HEK293T (cell line): ENCODE data around the gene PDZD2.

Source experiments
- CTCF ChIA-PET: fragments of 350-600 bp; formaldehyde crosslinking; extraction: SDS; loops from one replicate; lab custom pipeline; 2021; ENCODE audit warnings: antibody characterized with exemption, inconsistent platforms; lab: Yijun Ruan, JAX
- POLR2A ChIA-PET: fragments of 350-600 bp; formaldehyde crosslinking; extraction: SDS; loops from one replicate; lab custom pipeline; 2020; ENCODE audit warnings: antibody characterized with exemption, inconsistent platforms; lab: Yijun Ruan, JAX
- DNase-seq: peaks from one replicate; pipeline ENCODE4 v3.0.0; 2012; ENCODE audit warnings: mixed read lengths; ENCODE audit errors: extremely low spot score
- ARNT ChIP-seq: fragments of 450-650 bp; IDR thresholded peaks from 2 replicates; pipeline ENCODE4 v1.6.1; 2017; ENCODE audit warnings: mild to moderate bottlenecking
- BHLHE40 ChIP-seq: fragments of 450-650 bp; IDR thresholded peaks from 2 replicates; pipeline ENCODE4 v1.6.1; 2016; ENCODE audit warnings: mild to moderate bottlenecking, moderate library complexity, borderline replicate concordance
- ELF4 ChIP-seq: fragments of 450-650 bp; IDR thresholded peaks from 2 replicates; pipeline ENCODE4 v1.6.1; 2017; ENCODE audit warnings: antibody characterized with exemption
- FOXA1 ChIP-seq: fragments of 450-650 bp; IDR thresholded peaks from 2 replicates; pipeline ENCODE4 v1.6.1; 2016; ENCODE audit warnings: mild to moderate bottlenecking
- FOXK2 ChIP-seq: fragments of 450-650 bp; IDR thresholded peaks from 2 replicates; pipeline ENCODE4 v1.6.1; 2016; ENCODE audit warnings: mild to moderate bottlenecking
- FOXM1 ChIP-seq: fragments of 450-650 bp; IDR thresholded peaks from 2 replicates; pipeline ENCODE4 v1.6.1; 2017; ENCODE audit warnings: mild to moderate bottlenecking, borderline replicate concordance
- HDGF ChIP-seq: fragments of 450-650 bp; IDR thresholded peaks from 2 replicates; pipeline ENCODE4 v1.6.1; 2017; ENCODE audit warnings: antibody characterized with exemption, borderline replicate concordance
- L3MBTL2 ChIP-seq: fragments of 450-650 bp; conservative IDR thresholded peaks from 2 replicates; pipeline ENCODE4 v1.6.1; 2016; ENCODE audit warnings: mild to moderate bottlenecking
- LEF1 ChIP-seq: fragments of 450-650 bp; IDR thresholded peaks from 2 replicates; pipeline ENCODE4 v1.6.1; 2017; ENCODE audit warnings: mild to moderate bottlenecking, borderline replicate concordance
- NFRKB ChIP-seq: fragments of 450-650 bp; IDR thresholded peaks from 2 replicates; pipeline ENCODE4 v1.6.1; 2016; ENCODE audit warnings: mild to moderate bottlenecking, moderate library complexity
- PKNOX1 ChIP-seq: fragments of 450-650 bp; IDR thresholded peaks from 2 replicates; pipeline ENCODE4 v1.6.1; 2016
- SP1 ChIP-seq: fragments of 450-650 bp; IDR thresholded peaks from 2 replicates; pipeline ENCODE4 v1.6.1; 2017
- SUZ12 ChIP-seq: fragments of 450-650 bp; IDR thresholded peaks from 2 replicates; pipeline ENCODE4 v1.6.1; 2016; ENCODE audit warnings: mild to moderate bottlenecking
- TARDBP ChIP-seq: fragments of 450-650 bp; IDR thresholded peaks from 2 replicates; pipeline ENCODE4 v1.6.1; 2016
- ZNF384 ChIP-seq: fragments of 450-650 bp; IDR thresholded peaks from 2 replicates; pipeline ENCODE4 v1.6.1; 2016

Gene PDZD2

DNA sequence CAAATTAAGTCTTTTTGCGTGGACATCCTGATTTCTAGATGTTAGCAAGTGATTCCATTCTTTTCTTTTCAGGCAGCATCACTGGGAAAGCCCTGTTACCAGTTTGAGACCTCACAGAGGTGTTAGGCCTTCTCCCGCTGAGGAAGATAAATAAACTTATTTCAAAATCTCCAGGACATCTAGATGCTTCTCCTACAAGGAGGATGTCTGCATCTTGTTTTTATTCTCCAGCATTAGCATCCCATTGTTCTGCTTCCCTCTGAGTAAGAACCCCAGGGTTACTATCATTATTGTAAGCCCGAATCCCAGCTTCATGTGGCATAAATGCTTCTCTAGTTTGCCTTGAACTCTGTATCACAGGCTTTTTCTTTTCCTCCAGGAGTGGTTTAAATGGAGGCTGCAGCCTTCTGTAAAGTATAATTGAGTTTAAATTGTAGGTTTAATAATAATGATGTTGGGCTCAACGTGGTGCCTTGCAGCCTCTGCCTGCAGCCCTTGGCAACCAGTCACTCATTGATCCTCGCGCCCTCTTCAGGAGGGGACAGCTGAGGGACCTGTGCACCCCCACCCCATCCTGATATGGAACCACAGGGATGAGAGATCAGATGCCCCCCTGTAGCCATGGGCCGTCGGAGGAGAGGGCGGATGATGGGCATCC, 114.9 kb downstream of the PDZD2 start:
- no peak for DNase-seq
- CTCF ChIA-PET, result no interaction called here
- TF ChIP-seq NFRKB, result no peak
- TF ChIP-seq SUZ12, result no peak
- TF ChIP-seq PKNOX1, result no peak
- no peak for TF ChIP-seq ZNF384
- no peak for TF ChIP-seq TARDBP
- TF ChIP-seq HDGF, result no peak
- POLR2A ChIA-PET, result no interaction called here

DNA sequence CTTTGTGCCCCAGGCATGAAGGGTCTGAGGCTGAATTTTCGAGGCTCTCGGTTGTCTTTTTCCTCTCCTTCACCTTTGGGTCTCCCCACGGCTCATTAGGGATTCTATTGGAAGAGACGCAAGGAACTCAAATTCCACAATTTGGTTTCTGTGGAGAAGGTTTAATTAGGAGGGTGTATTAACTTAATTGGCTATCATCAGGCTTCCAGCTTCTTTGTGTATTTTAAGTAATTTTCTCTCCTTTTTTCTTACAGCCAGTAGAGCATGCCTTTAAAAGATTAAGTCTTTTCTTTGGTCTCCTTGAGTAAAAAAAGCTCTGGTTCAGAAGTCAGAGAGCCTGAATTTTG, 115.4 kb downstream of the PDZD2 start:
- ChIA-PET CTCF (no interaction called here), POLR2A (no interaction called here)
- TF ChIP-seq FOXA1 (no peak), ZNF384 (no peak)
- no peak for DNase-seq

GRCh38 chr5:31754741-31755675, 116.1 kb downstream of the PDZD2 start:
- POLR2A ChIA-PET, result no interaction called here
- no peak for DNase-seq
- TF ChIP-seq TARDBP (no peak), FOXA1 (no peak), HDGF (no peak), ELF4 (no peak), FOXM1 (no peak), ZNF384 (no peak), LEF1 (no peak), PKNOX1 (no peak)
- CTCF ChIA-PET, result interaction anchor here (0.6 to 1.0 kb wide), 2 partner anchors 13 to 175 kb away, joined by 3 to 4 read pairs; no protein-coding TSS in a partner anchor

DNA sequence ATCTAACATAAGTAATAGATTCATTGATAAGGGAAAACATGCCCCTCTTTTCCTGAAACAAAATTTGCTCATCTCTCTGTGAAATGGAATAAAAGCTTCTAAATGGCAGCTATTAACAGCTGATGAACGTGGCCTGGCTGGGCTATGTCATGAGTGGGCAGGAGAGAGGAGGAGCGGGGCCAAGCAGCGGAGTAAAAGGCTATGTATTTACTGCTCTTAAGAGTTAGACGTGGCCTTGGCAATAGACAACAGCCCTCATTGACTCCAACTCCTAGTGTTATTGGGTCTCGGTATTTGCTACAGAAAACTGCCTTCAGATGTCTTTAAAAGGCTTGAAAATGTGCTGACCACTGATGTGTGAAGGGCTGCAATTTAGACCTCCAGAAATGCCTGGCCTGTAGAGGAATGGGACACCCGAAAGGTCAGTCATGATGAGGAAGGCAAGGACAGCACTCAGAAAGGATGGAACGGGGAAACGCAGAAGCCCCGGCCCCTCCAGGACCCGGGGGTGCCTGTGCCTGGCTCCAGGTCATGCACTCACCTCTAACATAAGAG, 116.8 kb downstream of the PDZD2 start:
- TF ChIP-seq FOXA1, result no peak
- TF ChIP-seq L3MBTL2, result no peak
- TF ChIP-seq ZNF384, result no peak
- no peak for TF ChIP-seq ARNT
- no peak for DNase-seq
- POLR2A ChIA-PET, result no interaction called here
- CTCF ChIA-PET, result interaction anchor here (0.6 to 1.0 kb wide), 2 partner anchors 12 to 174 kb away, joined by 3 to 4 read pairs; no protein-coding TSS in a partner anchor

DNA sequence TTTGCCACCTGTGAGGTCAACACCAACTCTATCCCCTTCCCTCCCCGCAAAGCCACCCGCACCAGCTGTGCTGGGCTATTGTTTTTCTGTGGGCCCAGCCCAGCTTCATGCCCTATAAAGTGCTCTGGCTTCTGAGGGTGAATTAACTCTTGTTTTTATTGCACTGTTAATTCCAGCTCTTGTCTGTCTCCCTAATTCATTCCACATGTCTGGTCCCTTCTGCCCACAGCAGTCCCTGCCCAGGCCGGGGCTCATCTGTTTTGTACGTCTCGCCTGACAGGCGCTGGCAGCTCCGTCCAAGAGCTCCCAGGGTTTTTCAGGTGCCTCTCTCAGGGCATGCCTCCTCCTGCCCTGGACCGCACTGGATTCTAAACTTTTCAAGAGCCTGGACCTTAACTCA, 118.9 kb downstream of the PDZD2 start:
- CTCF ChIA-PET, result no interaction called here
- POLR2A ChIA-PET, result no interaction called here
- no peak for DNase-seq
- TF ChIP-seq LEF1, result no peak
- TF ChIP-seq TARDBP, result no peak
- no peak for TF ChIP-seq SUZ12
- TF ChIP-seq FOXM1, result no peak
- TF ChIP-seq FOXA1, result no peak
- no peak for TF ChIP-seq ZNF384
- TF ChIP-seq ELF4, result no peak
- TF ChIP-seq ARNT, result no peak
- no peak for TF ChIP-seq L3MBTL2

- no peak for TF ChIP-seq HDGF
- no peak for TF ChIP-seq PKNOX1
- no peak for TF ChIP-seq FOXK2
- no peak for TF ChIP-seq NFRKB
- TF ChIP-seq BHLHE40, result no peak
- no peak for TF ChIP-seq FOXA1
- no peak for TF ChIP-seq LEF1
- TF ChIP-seq SP1, result no peak
- TF ChIP-seq SUZ12, result no peak
- TF ChIP-seq ZNF384, result no peak
- no peak for DNase-seq
- CTCF ChIA-PET, result no interaction called here
- POLR2A ChIA-PET, result no interaction called here
These were observed 120.0 kb downstream of the PDZD2 start for GRCh38 chr5:31758803-31759425.
